ENCODE measurements around the gene EPHA10.
"Not testable (repeated sequence)": the region's sequence is repeated elsewhere in the genome, so short reads cannot be mapped to it uniquely, and the experiment has no call there.

EPHA10 gene

DNA sequence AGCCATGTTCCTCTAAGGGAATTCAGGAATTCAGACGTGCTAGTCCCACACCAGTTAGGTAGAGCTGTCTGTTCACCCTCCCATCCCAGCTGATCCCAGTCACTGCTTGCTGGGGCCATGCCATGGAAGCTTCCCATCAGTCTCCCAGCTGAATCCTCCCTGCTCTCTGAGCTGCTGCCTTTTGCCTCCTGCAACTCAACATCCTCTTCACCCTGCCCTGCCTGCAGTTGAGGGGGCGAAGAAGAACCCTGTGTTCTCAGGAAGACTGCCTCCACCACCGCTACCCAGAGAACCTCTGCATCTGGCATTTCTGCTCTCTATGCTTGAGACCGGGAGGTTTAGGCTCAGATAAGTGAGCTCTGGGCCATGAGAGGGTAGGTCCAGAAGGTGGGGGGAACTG lies 56.4 kb downstream of the EPHA10 start:
- no peak for DNase-seq

DNA sequence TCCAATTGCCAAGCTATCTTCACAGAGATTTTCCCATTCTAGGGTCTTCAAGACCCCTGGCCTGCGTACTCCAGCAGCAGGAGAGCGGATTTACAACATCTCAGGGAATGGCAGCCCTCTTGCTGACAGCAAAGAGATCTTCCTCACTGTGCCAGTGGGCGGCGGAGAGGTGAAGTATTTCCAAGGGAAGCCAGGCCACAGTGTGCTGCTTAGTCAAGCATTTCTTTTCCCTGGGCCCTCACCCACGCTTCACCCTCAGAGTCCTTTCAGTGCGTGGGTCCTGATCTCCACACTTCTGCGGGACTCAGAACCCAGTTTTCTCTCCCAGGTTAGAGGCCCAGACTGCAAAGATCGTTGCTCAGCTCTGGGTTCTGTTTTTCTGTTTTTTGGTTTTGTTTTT lies 59.5 kb downstream of the EPHA10 start:
- DNase-seq: no peak

DNA sequence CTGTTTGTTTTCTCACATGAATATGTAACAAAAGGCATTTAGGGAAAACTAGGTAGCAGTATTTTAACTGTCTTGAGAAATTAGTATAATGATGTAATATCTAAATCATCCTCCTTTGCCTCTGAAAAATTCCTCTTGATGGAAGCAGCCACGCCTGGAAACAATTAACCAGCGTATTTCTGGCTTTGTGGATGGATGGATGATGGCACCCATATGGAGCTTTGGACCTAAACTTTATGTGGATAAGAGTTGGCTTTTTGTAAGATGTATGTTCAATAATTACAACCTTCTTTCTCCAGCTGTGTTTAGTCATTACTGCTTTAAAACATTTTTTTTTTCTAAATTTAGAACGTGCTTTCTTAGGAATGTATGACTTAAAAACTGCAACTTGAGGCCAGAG lies 60.0 kb downstream of the EPHA10 start:
- no peak for DNase-seq

DNA sequence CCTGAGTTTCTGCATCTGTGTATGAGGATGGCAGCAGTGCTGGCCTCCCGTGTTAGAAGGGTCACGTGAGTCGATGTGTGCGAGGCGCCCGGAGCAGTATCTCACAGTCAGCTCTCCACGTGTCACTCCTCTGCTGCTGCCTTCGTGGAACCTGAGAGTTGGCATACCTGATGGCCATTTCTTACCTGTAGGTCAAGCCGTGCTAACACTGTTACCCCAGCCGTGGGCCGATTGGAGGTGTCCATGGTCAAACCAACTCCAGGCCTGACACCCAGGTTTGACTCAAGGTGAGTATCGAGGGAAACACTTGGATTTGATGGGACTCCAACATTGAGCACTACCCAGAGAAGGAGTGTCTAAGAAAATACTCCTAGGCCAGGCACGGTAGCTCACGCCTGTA lies 61.9 kb downstream of the EPHA10 start:
- DNase-seq: no peak

DNA sequence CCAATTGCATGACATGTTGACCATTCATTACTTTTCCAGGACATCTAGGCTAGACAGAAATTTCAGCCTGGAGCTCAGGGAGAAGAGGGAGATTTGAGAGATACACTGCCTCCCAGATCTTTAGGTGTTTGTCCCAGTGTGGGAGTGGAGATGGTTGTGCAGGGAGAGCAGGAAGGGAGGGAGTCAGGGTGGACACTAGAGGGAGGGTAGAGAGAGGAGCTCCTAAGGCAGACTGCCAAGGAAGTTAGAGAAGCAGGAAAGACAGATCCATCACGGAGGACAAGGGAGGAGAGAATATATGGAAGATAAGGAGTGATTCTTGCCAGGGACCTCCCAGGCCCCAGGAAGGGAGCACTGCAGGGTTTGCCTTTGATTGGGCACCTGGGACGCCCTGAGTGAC lies 63.9 kb downstream of the EPHA10 start:
- no peak for DNase-seq

DNA sequence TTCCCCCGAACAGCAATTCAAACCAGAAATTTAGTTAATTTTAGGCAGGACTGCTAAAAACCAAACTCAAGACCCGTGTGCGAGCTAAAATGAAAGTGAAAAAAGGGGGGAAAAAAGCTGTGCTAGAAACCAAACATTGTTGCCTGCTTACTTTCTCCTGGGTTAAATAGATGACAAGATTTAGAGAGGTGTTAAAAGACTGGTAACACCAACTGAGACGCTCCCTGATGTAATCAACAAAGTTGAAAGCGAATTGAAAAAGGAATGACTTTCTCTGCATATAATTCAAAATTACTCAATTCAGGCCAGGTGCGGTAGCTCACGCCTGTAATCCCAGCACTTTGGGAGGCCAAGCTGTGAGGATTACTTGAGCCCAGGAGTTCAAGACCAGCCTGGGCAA lies 65.8 kb downstream of the EPHA10 start:
- no peak for DNase-seq

DNA sequence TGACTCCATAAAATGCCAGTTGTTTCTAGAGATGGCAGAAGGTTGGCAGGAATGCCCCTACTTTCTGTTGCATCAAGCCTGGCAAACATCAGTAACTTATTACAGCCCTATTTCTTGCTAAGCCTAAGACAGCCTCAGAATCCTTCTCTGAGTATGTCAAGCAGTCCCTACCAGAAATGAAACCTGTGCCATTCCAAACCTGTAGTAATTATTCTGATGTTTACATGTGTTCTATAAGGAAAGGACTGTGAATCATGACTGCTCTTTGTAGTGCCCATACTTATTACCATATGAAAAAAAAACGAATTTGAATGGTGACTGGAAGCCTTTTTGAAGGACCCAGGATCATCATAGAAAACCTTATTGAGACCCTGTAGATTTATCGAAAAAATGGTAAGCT lies 67.2 kb downstream of the EPHA10 start:
- DNase-seq: no peak

DNA sequence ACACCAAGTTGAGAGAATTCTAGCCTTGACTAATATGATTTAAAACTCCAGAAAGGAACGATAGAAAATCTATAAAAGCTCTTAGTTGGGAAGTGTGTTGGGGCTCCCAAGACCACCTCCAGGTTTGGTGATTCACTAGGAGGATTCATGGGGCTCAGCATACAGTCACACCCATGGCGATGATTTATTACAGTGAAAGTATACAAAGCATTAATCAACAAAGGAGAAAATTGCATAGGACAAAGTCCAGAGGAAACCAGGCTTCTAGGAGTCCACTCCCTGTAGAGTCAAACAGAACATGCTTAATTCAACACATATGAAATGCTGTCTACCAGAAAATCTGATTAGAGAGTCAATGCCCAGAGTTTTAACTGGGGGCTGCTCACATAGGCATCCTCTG lies 67.8 kb downstream of the EPHA10 start:
- DNase-seq: no peak

DNA sequence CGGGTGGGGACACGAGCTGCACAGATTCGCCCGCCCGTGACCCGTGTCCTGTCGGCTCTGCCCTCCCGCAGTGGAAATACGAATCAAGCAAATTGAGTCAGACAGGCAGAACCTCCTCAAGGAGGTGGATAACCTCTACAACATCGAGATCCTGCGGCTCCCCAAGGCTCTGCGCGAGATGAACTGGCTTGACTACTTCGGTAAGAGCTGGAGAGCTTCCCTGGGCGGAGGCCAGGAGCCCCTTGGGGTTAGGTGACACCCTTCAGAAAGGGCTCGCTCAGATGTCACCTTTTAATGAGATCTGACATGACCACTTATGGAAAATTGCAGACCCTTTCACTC lies 72.1 kb downstream of the EPHA10 start:
- DNase-seq: no peak

DNA sequence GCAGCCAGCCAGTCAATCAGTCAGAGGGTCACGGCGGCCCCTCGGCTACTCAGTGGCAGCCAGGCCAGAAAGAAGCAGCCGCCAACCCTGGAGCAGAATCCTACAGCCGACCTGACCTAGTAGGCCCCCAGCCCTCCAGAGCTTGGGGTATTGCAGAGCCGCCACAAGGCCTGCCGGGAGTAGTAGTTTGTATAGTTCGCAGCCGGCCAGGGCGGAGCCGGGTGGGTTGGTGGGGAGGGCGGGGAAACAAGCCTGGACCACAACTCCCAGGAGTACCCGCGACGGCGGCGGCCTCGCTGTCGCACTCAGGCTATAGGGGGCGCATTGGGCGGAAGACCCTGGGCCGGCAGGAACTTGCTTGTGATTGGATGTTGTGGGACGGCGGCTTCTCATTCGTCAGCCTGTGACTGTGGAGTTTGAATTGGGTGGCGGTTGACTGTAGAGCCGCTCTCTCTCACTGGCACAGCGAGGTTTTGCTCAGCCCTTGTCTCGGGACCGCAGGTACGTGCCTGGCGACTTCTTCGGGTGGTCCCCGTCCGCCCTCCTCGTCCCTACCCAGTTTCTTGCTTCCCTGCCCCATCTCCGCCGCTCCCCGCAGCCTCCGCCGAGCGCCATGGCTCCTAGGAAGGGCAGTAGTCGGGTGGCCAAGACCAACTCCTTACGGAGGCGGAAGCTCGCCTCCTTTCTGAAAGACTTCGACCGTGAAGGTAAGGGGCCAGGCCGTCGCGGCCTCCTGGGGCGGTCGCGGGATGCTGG lies 72.7 kb downstream of the EPHA10 start, which contains the start of gene CDCA8:
Gene CDCA8 (plus strand): TSS at position 439 of the 756 bp plus-strand sequence. CDS start 175 bp downstream, at position 614.
- peak; percentile 90 for DNase-seq

DNA sequence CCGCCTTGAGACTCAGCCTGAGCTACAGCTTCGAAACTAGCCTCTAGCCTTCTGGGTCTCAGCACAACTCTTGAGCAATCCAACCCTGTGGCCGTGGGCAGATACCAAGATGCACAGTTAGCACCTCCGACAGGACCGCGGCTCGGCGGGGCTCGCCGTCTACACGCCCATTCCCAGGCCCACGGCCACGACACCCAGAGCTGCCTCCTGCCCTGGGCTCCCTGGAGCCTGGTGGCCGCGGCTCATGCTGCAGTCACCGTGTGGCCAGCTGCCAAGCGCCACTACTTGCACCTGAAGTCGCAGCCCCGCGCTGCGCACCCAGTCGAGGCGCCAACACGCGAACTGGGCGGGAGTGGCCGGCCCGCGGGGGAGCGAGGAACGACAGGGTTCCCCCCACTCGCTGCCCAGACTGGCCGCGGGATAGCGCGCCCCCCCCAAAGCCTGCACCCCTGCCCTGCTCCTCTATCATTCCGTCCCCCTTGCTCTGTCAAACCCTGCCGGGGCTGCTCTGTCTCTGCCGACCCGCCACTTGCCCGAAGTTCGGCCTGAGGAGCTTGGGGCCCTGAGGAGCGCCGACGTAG lies 73.3 kb downstream of the EPHA10 start:
- DNase-seq: no peak

DNA sequence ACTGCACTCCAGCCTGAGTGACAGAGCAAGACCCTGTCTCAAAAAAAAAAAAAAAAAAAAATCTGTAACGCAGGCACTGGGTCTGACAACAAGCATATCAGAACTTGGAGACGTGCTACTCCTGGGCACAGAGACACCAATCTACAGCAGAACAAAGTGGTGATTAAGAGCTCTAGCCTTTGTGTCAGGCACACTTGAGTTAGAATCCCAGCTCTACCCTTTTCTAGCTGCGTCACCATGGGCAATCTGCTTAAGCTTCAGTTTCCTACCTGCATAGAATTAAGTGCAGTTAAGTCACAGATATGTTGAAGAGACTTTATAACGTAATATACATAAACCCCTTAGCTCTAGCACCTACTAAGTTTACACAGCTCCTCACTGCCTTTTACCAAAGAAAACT lies 76.0 kb downstream of the EPHA10 start:
- DNase-seq: no peak

DNA sequence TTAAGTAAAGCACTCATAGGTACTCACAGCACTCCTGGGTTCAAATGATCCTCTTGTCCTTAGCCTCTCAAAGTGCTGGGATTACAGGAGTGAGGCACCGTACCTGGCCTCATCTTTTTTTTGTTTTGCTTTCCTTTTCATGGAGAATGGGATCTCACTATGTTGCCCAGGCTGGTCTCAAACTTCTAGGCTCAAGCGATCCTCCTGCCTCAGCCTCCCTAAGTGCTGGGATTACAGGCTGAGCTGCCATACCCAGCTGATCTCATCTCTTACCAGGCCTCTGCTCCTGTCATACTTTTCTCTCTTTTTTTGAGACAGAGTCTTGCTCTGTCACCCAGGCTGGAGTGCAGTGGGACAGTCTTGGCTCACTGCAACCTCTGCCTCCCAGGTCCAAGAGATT lies 77.2 kb downstream of the EPHA10 start:
- DNase-seq: not testable (repeated sequence)

DNA sequence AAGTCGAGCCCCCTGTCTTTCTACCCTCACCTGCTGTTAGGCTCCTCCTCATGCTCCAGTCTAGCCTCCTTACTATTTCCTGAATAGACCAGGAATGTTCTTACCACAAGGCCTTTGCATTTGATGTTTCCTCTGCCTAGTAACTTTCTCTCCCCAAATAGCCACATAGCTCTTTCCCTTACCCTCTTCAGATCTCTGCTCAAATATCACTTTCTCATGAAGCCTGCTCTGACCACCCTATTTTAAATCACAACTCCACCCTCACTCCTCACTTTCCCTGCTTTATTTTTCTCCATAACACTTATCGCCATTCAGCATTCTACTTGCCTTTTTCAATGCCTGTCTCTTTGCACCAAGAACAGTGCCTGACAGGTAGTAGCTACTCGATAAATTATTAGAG lies 79.2 kb downstream of the EPHA10 start:
- no peak for DNase-seq

DNA sequence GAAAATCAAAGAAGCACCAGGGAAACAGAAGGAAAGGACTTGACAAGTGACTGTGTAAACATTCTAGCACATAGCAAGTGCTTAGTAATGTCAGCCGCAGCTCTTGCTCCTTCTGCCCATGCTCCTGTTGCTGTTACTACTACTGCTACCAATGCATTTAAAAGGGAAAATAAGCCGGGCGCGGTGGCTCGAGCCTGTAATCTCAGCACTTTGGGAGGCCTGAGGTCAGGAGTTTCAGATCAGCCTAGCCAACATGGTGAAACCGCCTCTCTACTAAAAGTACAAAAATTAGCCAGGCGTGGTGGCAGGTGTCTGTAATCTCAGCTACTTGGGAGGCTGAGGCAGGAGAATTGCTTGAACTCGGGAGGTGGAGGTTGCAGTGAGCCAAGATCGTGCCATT lies 80.7 kb downstream of the EPHA10 start:
- DNase-seq: not testable (repeated sequence)

DNA sequence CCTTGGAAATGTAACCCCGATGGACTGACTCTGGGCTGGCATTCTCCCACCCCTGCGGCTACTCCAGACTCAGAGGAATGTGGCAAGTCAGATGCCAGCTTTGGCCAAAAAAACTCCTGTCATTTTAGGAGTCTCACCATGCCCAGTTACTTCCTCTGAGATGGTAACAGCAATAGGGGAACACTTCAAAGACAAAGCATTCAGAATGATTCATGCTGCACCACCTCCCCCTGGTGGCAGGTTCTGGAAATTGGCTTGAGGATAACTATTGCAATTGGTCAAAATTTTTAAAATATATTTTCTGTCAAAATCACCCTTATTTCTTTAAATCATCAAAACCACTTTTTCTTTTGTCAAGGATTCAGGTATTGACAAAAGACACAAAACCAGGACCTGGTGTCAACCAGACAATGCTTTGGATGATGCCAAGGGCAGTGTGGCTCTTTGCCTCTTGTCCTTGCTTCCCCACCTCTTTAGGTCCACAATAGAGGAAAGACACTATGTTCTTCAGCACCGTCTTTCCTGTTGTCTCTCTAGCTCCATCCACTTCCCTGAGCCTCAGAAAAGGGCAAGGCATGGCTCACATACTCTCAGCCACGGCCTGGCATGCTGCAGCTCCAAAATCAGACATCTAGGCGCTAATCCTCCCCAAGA lies 82.5 kb downstream of the EPHA10 start:
- no peak for DNase-seq

DNA sequence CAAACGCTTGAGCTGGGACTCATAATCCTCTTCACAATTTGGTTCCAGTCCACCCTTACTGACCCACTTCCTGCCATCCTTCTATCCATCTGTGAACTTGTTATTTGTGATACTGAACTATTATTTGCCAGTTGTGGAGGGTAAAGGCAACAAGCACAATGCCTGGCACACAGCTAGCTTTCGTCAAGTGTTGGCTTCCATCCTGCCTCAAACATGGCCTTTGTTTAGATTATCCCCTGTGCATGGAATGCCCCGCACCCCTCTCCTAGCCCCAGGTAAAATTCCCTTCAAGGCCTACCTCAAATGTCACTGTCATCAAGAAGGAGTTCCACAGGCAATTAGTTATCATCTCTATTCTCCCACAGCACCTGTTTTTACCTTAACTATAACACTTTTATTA lies 84.0 kb downstream of the EPHA10 start:
- no peak for DNase-seq

DNA sequence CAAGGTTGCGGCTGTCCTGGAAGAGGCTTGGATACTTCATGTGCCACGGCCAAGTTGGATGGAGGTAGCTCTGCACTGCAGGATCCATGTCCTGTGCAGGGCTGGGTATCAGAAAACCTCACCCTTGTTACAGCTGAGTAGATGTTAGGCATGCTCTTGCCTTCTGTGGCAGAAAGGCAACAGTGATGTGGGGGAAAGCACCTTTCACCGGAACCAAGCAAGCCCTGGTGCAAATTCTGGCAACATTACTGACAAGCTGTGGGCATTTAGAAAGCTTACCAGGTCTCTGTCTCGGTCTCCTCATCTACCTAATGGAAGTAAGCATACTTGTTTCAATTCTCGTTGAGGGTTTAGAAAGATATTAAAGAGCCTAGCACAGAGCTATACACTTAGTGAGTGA lies 87.1 kb downstream of the EPHA10 start:
- DNase-seq: no peak

DNA sequence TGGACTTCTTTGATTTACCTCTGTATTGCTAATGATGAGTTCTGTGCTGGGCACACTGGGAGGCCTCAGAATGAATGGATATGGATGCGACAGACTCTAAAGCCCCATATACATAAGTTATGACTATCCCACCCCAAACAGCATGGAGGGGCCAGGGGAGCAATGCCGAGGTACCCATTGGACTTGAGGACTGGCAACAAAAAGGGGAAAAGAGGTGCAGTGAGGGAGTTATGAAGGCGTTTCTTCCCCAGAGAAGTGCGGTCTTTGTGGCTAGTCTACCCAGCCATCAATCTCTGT lies 87.8 kb downstream of the EPHA10 start:
- no peak for DNase-seq

DNA sequence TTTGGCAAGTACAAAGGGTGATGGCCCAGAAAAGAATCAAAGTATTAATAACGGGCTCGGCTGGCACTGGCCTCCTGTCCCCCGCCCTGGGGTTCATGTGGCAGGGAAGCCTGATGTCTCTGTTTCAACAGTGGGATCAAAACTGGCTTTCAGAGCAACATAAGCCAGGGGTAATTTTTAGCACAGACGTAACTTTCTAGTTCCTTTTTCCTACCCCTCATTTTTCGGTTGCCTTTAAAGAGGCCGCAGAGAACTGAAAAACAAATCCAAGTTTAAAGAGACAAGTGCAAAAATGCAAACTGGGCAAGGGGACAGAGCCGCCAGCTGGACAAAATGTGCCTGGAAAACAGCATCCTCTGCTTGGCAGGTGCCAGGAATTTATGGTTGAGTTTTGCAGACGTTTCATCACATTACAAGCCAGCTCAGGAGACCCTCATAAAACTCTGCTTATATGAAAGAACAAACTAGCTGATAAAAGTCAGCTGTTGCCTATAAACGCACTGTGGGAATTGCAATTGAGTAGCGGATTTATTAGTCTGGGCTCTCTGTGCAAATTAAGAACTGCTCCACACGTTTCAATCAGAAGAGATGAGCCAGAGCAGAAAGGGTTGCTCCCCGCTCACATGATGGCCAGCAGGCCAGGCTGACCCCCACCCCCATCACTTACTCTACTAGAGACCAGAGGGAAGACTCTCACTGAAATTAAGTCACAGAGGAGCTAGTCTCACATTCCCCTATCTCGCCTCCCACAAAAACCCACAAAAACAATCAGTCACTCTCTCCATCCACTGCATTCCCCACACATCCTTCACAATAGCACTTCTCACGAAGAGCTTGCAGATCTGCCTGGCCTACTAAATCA lies 88.4 kb downstream of the EPHA10 start:
- no peak for DNase-seq

DNA sequence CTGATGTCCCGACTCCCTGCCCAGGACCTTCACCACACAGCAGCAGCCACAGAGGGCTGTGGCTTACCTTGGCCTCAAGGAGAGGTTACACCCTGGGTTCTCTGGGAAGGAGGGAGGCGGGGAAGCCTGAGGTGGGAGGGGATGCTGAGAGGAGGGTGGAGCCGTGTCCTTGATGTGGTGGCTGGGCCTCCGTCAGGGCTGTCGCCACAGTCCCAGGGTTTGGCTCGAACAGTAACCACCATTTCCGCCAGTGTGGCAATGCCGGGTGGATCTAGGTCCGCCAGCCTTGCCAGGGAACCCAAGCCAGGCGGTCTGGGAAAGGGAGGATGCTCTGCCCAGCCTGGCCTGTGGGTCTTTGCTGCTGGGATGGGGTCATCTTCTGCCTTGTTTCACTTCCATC lies 91.0 kb downstream of the EPHA10 start:
- no peak for DNase-seq

DNA sequence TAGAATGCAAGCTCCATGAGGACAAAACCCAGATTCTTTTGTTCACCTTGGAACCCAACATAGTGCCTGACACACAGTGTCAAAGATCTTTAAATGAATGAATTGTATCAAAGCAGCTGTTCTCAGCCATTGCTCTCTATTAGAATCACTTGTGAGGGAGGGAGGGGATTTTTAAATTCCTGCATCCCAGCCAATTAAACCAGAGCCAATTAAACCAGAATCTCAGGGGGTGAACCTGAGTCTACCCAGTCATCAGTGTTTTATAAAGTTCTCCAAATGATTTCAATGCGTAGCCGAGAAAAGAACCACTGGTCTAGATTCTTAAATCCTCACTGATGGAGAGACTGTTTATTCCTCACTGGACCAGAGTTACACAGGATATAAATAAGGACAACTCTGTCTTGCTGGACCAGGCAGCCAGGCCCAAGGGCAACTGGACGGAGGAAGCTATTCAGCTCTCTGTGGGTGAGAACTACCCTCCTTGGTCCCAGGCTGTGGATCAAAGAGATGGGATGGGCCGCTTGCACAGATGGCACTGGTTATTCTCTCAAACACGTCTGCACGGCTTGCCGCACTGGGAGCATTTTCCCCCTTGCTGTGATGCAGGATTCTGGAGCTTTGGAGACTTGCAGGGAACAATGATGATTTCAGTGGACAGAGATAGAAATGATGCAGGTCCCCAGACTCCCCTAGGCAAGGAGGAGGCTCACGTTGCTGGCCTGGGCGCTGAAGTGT lies 92.6 kb downstream of the EPHA10 start:
- DNase-seq: no peak

DNA sequence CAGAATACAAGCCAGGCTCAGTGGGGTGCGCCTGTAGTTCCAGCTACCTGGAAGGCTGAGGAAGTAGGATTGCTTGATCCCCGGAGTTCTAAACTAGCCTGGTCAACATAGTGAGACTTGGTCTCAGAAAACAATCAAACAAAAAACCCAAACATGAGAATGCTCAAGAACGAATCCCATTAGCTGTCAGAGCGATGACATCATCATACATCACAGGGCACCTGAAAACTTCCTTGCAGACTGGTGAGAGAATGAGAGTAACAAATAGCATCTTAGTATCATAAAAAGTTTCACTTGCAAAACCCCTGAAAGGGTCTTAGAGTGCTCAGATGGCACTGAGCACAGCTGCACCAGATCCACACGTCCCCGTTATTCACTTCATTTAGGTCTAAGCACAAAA lies 93.7 kb downstream of the EPHA10 start:
- DNase-seq: no peak

Measured in NCI-H524 treated with DMSO at 0.1 percent for 48 hours (cell line).